Myocyte (in vitro differentiated cells): Measurements from ENCODE around the gene PLEKHM1. TPM values are rescaled to one million over a fixed set of nuclear protein-coding genes. Genes with fewer than 3 reads are reported as not detected.
"Not testable (repeated sequence)": the region's sequence is repeated elsewhere in the genome, so short reads cannot be mapped to it uniquely, and the experiment has no call there.

Experiments
- DNase-seq: peaks from one replicate; pipeline ENCODE4 v3.0.0-alpha.2; 2012; ENCODE audit warnings: low read depth
- polyA plus RNA-seq: library from polyadenylated mRNA; unstranded; fragments of >200 nt; gene quantifications from one replicate; pipeline ENCODE4 v1.2.1, GENCODE V29; 2012; ENCODE audit warnings: missing spikeins
- total RNA-seq: library from RNA; depleted of rRNA; stranded (reverse); fragments of >200 nt; gene quantifications from 2 replicates; pipeline ENCODE4 v1.2.3, GENCODE V29; 2014

Gene PLEKHM1
- total RNA-seq, result 16.9 and 30.5 TPM in 2 replicates
- polyA plus RNA-seq, result 24.9 TPM

- DNase-seq, result peak; percentile 78
These were observed at the start of gene PLEKHM1 for GRCh38 chr17:45490615-45491433. Gene PLEKHM1, minus strand, starts transcription at chr17:45490721. Its CDS starts 8,237 bp downstream, at chr17:45482484.

GRCh38 chr17:45538168-45538567 lies 47.6 kb upstream of the PLEKHM1 start:
- not testable (repeated sequence) for DNase-seq

- DNase-seq, result peak; percentile 45
These were observed 15.6 kb upstream of the PLEKHM1 start for GRCh38 chr17:45506072-45506471.

GRCh38 chr17:45505183-45505582 lies 14.7 kb upstream of the PLEKHM1 start:
- not testable (repeated sequence) for DNase-seq

- not testable (repeated sequence) for DNase-seq
These were observed 10.7 kb upstream of the PLEKHM1 start for GRCh38 chr17:45501092-45501707.

GRCh38 chr17:45500478-45500877 lies 10.0 kb upstream of the PLEKHM1 start:
- DNase-seq, result not testable (repeated sequence)

- not testable (repeated sequence) for DNase-seq
These were observed 8.7 kb upstream of the PLEKHM1 start for GRCh38 chr17:45499208-45499607.

GRCh38 chr17:45498377-45498776 lies 7.9 kb upstream of the PLEKHM1 start:
- not testable (repeated sequence) for DNase-seq

- DNase-seq, result not testable (repeated sequence)
These were observed 6.9 kb upstream of the PLEKHM1 start for GRCh38 chr17:45497449-45497848.

- DNase-seq, result not testable (repeated sequence)
These were observed 6.0 kb upstream of the PLEKHM1 start for GRCh38 chr17:45496507-45496906.

GRCh38 chr17:45494556-45494955 lies 4.0 kb upstream of the PLEKHM1 start:
- DNase-seq, result not testable (repeated sequence)

- not testable (repeated sequence) for DNase-seq
These were observed 1.6 kb upstream of the PLEKHM1 start for GRCh38 chr17:45492156-45492555.

- DNase-seq, result peak; percentile 9
These were observed 323 bp downstream of the PLEKHM1 start for GRCh38 chr17:45490198-45490597.

- DNase-seq, result peak; percentile 90
These were observed 2.8 kb downstream of the PLEKHM1 start for GRCh38 chr17:45487704-45488103.

GRCh38 chr17:45483591-45484216 lies 6.8 kb downstream of the PLEKHM1 start:
- DNase-seq, result not testable (repeated sequence)

GRCh38 chr17:45483177-45483576 lies 7.3 kb downstream of the PLEKHM1 start:
- DNase-seq, result not testable (repeated sequence)

GRCh38 chr17:45482317-45482716 lies 8.2 kb downstream of the PLEKHM1 start:
- peak; percentile 14 for DNase-seq

GRCh38 chr17:45475436-45475835 lies 15.1 kb downstream of the PLEKHM1 start:
- DNase-seq, result not testable (repeated sequence)

GRCh38 chr17:45472249-45472648 lies 18.3 kb downstream of the PLEKHM1 start:
- not testable (repeated sequence) for DNase-seq

- not testable (repeated sequence) for DNase-seq
These were observed 21.3 kb downstream of the PLEKHM1 start for GRCh38 chr17:45469204-45469563.

- DNase-seq, result not testable (repeated sequence)
These were observed 22.0 kb downstream of the PLEKHM1 start for GRCh38 chr17:45468293-45469203.
